HFFc6 (cell line): ENCODE measurements around the gene RAB25. TPM values are rescaled to one million over a fixed set of nuclear protein-coding genes. Genes with fewer than 3 reads are reported as not detected.

Experiments
- DNase-seq: peaks from one replicate; pipeline ENCODE4 v3.0.0-alpha.2; 2018
- H3K27ac Mint-ChIP-seq: 2 replicates; pipeline ENCODE4 v1.8.0; 2020; ENCODE audit warnings: mild to moderate bottlenecking, mixed read lengths
- H3K27me3 Mint-ChIP-seq: 2 replicates; pipeline ENCODE4 v1.8.0; 2021; ENCODE audit warnings: mild to moderate bottlenecking, moderate library complexity, mixed read lengths; ENCODE audit not compliant: insufficient read depth
- H3K36me3 Mint-ChIP-seq: 2 replicates; pipeline ENCODE4 v1.8.0; 2021; ENCODE audit warnings: low read depth, mixed read lengths
- H3K4me1 Mint-ChIP-seq: 2 replicates; pipeline ENCODE4 v1.8.0; 2020; ENCODE audit warnings: low read depth, mixed read lengths
- H3K4me3 Mint-ChIP-seq: 2 replicates; pipeline ENCODE4 v1.8.0; 2020; ENCODE audit warnings: mild to moderate bottlenecking, moderate library complexity, mixed read lengths
- H3K9me3 Mint-ChIP-seq: 2 replicates; pipeline ENCODE4 v1.8.0; 2020; ENCODE audit warnings: mild to moderate bottlenecking, mixed read lengths
- total RNA-seq, 6 experiments: library from RNA; stranded (reverse); fragmentation: NEBNext Ultra II Directional; extraction: Animal tissue kit (Norgen Biotek cat#: 25700); gene quantifications; 2 replicates in 1 of 6; 3 replicates in 5 of 6; pipeline ENCODE4 v1.2.3, GENCODE V29; 2021
- TF ChIP-seq, protein P1 (sequence below): fragments of 200-600 bp; sonication (generic); IDR thresholded peaks from 2 replicates; pipeline ENCODE4 v1.5.0; 2021; ENCODE audit warnings: antibody characterized with exemption, mild to moderate bottlenecking

Gene RAB25
- total RNA-seq, 6 experiments from 2014 or later, result not detected

GRCh38 chr1:156056326-156056849, 4.6 kb upstream of the RAB25 start:
- Mint-ChIP-seq H3K36me3 (peaks cover 6% of the 10 kb centered on the region), H3K27ac (peak overlapping the region; percentile 53), H3K27me3 (no peaks in the 10 kb centered on the region), H3K9me3 (no peaks in the 10 kb centered on the region), H3K4me1 (peaks cover 22% of the 10 kb centered on the region), H3K4me3 (no peak overlapping the region)
- DNase-seq, result no peak
- TF ChIP-seq, protein P1, sequence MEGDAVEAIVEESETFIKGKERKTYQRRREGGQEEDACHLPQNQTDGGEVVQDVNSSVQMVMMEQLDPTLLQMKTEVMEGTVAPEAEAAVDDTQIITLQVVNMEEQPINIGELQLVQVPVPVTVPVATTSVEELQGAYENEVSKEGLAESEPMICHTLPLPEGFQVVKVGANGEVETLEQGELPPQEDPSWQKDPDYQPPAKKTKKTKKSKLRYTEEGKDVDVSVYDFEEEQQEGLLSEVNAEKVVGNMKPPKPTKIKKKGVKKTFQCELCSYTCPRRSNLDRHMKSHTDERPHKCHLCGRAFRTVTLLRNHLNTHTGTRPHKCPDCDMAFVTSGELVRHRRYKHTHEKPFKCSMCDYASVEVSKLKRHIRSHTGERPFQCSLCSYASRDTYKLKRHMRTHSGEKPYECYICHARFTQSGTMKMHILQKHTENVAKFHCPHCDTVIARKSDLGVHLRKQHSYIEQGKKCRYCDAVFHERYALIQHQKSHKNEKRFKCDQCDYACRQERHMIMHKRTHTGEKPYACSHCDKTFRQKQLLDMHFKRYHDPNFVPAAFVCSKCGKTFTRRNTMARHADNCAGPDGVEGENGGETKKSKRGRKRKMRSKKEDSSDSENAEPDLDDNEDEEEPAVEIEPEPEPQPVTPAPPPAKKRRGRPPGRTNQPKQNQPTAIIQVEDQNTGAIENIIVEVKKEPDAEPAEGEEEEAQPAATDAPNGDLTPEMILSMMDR, result no peak

DNA sequence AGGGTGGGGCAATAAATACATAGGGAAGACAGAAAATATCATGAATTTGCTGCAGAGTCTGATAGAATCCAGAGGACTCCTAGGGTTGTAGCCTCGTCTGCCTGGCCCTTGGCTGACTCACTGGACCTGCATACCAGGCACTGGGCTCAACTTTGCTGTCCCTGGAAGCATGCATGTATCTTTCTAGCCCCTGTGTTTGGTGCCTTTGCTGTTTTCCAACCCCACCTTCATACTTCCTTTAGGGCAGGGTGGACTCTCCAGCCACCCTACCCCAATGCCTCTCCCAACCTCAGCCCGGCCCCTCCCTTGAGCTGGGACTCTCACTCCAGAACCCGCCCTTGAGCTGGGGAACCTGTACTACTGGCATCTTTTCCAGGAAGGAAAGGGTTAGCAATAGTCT, 1.2 kb downstream of the RAB25 start:
- Mint-ChIP-seq H3K4me1 (peaks cover 10% of the 10 kb centered on the region), H3K27me3 (no peaks in the 10 kb centered on the region), H3K36me3 (no peaks in the 10 kb centered on the region), H3K27ac (no peak overlapping the region), H3K4me3 (no peak overlapping the region), H3K9me3 (no peaks in the 10 kb centered on the region)
- peak; percentile 19 for DNase-seq
- TF ChIP-seq, protein P1, result no peak

GRCh38 chr1:156063997-156064285, 3.0 kb downstream of the RAB25 start:
- Mint-ChIP-seq H3K4me1 (peaks cover 14% of the 10 kb centered on the region), H3K27ac (no peak overlapping the region), H3K36me3 (no peaks in the 10 kb centered on the region), H3K4me3 (no peak overlapping the region), H3K27me3 (no peaks in the 10 kb centered on the region), H3K9me3 (no peaks in the 10 kb centered on the region)
- TF ChIP-seq, protein P1, result no peak
- no peak for DNase-seq

- Mint-ChIP-seq H3K27me3 (no peaks in the 10 kb centered on the region), H3K36me3 (no peaks in the 10 kb centered on the region), H3K4me3 (no peak overlapping the region), H3K4me1 (peaks cover 14% of the 10 kb centered on the region), H3K9me3 (no peaks in the 10 kb centered on the region), H3K27ac (no peak overlapping the region)
- TF ChIP-seq, protein P1, result no peak
- no peak for DNase-seq
These were observed 3.7 kb downstream of the RAB25 start for GRCh38 chr1:156064615-156065014.

DNA sequence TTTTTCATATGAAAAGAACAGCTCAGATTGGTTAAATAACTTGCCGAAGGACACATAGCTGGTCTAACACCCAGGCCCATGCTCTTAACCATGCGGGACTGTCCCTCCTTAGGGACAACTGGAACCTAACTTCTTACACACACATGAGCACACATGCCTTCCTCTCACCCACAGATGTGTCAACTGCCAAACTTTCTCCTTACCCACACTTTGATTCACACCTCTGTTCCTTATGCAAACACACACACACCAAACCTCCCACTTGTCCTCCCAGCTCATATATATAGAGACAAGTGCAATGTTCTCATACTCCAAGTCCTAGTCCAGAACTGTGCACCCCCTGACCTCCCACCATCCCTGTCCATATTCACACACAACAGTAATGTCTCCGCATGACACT, 4.3 kb downstream of the RAB25 start:
- H3K4me1 Mint-ChIP-seq, result peaks cover 14% of the 10 kb centered on the region
- no peak overlapping the region for H3K27ac Mint-ChIP-seq
- no peak for DNase-seq

More for the DNA sequence above, 4.3 kb downstream of the RAB25 start:
- H3K4me3 Mint-ChIP-seq, result no peak overlapping the region
- peaks cover 1% of the 10 kb centered on the region for H3K27me3 Mint-ChIP-seq
- TF ChIP-seq, protein P1, result no peak
- H3K36me3 Mint-ChIP-seq, result no peaks in the 10 kb centered on the region
- no peaks in the 10 kb centered on the region for H3K9me3 Mint-ChIP-seq
